Measurements from ENCODE around the gene ZMYND8.

DNA sequence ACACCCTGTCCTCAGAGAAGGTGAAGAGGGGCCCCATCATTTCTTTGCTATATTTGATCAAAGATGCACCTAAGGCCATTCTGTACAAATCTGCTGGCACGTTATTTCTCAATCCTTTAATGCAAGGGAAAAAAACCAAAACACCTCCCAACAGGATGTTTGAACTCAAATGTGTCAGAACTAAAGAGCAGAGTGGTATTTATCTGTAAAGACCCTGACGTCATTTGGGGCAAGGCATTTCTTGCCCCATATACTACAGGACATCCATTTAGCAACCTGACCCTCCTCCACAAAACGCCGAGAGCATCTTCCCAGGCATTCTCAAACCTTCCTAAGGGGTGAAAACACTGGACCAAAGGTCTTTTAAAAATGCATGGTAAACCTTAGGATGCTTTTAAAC is 50.8 kb downstream of the ZMYND8 start:
- TF ChIP-seq, protein P1, sequence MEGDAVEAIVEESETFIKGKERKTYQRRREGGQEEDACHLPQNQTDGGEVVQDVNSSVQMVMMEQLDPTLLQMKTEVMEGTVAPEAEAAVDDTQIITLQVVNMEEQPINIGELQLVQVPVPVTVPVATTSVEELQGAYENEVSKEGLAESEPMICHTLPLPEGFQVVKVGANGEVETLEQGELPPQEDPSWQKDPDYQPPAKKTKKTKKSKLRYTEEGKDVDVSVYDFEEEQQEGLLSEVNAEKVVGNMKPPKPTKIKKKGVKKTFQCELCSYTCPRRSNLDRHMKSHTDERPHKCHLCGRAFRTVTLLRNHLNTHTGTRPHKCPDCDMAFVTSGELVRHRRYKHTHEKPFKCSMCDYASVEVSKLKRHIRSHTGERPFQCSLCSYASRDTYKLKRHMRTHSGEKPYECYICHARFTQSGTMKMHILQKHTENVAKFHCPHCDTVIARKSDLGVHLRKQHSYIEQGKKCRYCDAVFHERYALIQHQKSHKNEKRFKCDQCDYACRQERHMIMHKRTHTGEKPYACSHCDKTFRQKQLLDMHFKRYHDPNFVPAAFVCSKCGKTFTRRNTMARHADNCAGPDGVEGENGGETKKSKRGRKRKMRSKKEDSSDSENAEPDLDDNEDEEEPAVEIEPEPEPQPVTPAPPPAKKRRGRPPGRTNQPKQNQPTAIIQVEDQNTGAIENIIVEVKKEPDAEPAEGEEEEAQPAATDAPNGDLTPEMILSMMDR (IDR thresholded peaks at IDR 0.05 in 2 of 3, conservative IDR thresholded peaks at IDR 0.05 in 1 of 3; ENCODE audit: borderline replicate concordance in 1 of 3, insufficient read depth in 1 of 3, low read depth in 2 of 3, low read length in 2 of 3), result no peak
- no peak for TF ChIP-seq SP1 (IDR thresholded peaks at IDR 0.05; ENCODE audit: low read depth)
- TF ChIP-seq EZH2 (IDR thresholded peaks at IDR 0.05), result no peak
- TF ChIP-seq YY1 (IDR thresholded peaks at IDR 0.05; ENCODE audit: extremely low read depth, insufficient replicate concordance, low read depth, low read length), result no peak
- TF ChIP-seq POLR2A (IDR thresholded peaks at IDR 0.05; ENCODE audit: borderline replicate concordance, extremely low read depth, insufficient read depth, insufficient read length), result no peak
- TF ChIP-seq POLR2AphosphoS5 (IDR thresholded peaks at IDR 0.05; ENCODE audit: low read depth, low read length), result no peak
- TF ChIP-seq SRF (IDR thresholded peaks at IDR 0.05; ENCODE audit: low read depth), result no peak
- TF ChIP-seq REST (IDR thresholded peaks at IDR 0.05; ENCODE audit: low read depth), result no peak
- TF ChIP-seq, protein P2, sequence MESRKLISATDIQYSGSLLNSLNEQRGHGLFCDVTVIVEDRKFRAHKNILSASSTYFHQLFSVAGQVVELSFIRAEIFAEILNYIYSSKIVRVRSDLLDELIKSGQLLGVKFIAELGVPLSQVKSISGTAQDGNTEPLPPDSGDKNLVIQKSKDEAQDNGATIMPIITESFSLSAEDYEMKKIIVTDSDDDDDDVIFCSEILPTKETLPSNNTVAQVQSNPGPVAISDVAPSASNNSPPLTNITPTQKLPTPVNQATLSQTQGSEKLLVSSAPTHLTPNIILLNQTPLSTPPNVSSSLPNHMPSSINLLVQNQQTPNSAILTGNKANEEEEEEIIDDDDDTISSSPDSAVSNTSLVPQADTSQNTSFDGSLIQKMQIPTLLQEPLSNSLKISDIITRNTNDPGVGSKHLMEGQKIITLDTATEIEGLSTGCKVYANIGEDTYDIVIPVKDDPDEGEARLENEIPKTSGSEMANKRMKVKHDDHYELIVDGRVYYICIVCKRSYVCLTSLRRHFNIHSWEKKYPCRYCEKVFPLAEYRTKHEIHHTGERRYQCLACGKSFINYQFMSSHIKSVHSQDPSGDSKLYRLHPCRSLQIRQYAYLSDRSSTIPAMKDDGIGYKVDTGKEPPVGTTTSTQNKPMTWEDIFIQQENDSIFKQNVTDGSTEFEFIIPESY (IDR thresholded peaks at IDR 0.05; ENCODE audit: extremely low read depth, insufficient replicate concordance, low read length), result no peak
- no peak for TF ChIP-seq MAX (IDR thresholded peaks at IDR 0.05)
- TF ChIP-seq CBX3 (IDR thresholded peaks at IDR 0.05; ENCODE audit: low read depth), result no peak
- TF ChIP-seq EGR1 (IDR thresholded peaks at IDR 0.05; ENCODE audit: low read depth), result no peak

Data from HCT116 (cell line).